Testis (tissue), 2 donors: Measurements from ENCODE around the gene MID1.

Experiments used
- CTCF ChIP-seq, 3 experiments: fragments of 450-650 bp in 2 of 3; fragments of 200-600 bp in 1 of 3; sonication (generic) in 1 of 3; IDR thresholded peaks; one replicate each; pipeline ENCODE4 v1.5.1; 2016 to 2019; ENCODE audit warnings: antibody characterized with exemption in 3 of 3, mild to moderate bottlenecking in 2 of 3, moderate library complexity in 1 of 3
- POLR2A ChIP-seq: fragments of 450-650 bp; IDR thresholded peaks from one replicate; pipeline ENCODE4 v1.6.1; 2017; ENCODE audit warnings: antibody characterized with exemption, mild to moderate bottlenecking, moderate library complexity

GRCh38 chrX:10574663-10575062 lies 45.7 kb downstream of the MID1 start:
- TF ChIP-seq CTCF (IDR thresholded peaks at IDR 0.05) (no peak), POLR2A (no peak)
